ENCODE results near the gene KCNJ6.

KCNJ6 gene

GRCh38 chr21:37903396-37903795 is 12.9 kb downstream of the KCNJ6 start:
- no peak for DNase-seq

GRCh38 chr21:37899146-37899545 is 17.1 kb downstream of the KCNJ6 start:
- DNase-seq = no peak

- DNase-seq = no peak
These were observed 19.5 kb downstream of the KCNJ6 start for GRCh38 chr21:37896788-37897187.

GRCh38 chr21:37891972-37892371 is 24.3 kb downstream of the KCNJ6 start:
- no peak for DNase-seq

GRCh38 chr21:37888659-37889058 is 27.6 kb downstream of the KCNJ6 start:
- no peak for DNase-seq

GRCh38 chr21:37886726-37887299 is 29.4 kb downstream of the KCNJ6 start:
- DNase-seq = no peak

- no peak for DNase-seq
These were observed 30.1 kb downstream of the KCNJ6 start for GRCh38 chr21:37886120-37886519.

GRCh38 chr21:37878946-37879660 is 37.2 kb downstream of the KCNJ6 start:
- peak; percentile 96 for DNase-seq

GRCh38 chr21:37877888-37878684 is 38.2 kb downstream of the KCNJ6 start:
- no peak for DNase-seq

GRCh38 chr21:37877171-37877570 is 39.1 kb downstream of the KCNJ6 start:
- peak; percentile 39 for DNase-seq

- DNase-seq = no peak
These were observed 39.7 kb downstream of the KCNJ6 start for GRCh38 chr21:37876561-37876960.

- DNase-seq = no peak
These were observed 41.1 kb downstream of the KCNJ6 start for GRCh38 chr21:37874904-37875780.

- DNase-seq = no peak
These were observed 41.8 kb downstream of the KCNJ6 start for GRCh38 chr21:37874481-37874880.

- no peak for DNase-seq
These were observed 42.6 kb downstream of the KCNJ6 start for GRCh38 chr21:37873655-37874054.

GRCh38 chr21:37871121-37871862 is 45.0 kb downstream of the KCNJ6 start:
- peak; percentile 88 for DNase-seq

GRCh38 chr21:37870221-37870620 is 46.0 kb downstream of the KCNJ6 start:
- no peak for DNase-seq

- DNase-seq = no peak
These were observed 46.6 kb downstream of the KCNJ6 start for GRCh38 chr21:37869661-37870060.

- DNase-seq = peak; percentile 75
These were observed 47.6 kb downstream of the KCNJ6 start for GRCh38 chr21:37868446-37869295.

- DNase-seq = no peak
These were observed 50.2 kb downstream of the KCNJ6 start for GRCh38 chr21:37866027-37866426.

GRCh38 chr21:37865156-37865555 is 51.1 kb downstream of the KCNJ6 start:
- no peak for DNase-seq

GRCh38 chr21:37863842-37864241 is 52.4 kb downstream of the KCNJ6 start:
- DNase-seq = peak; percentile 43
